HG03064 (cell line): ENCODE measurements around the gene TOX2.

ENCODE experiments used
- ATAC-seq: cut with Tn5 transposase; IDR thresholded peaks from one replicate; pipeline ENCODE4 v1.9.1; 2021; ENCODE audit warnings: low read depth; ENCODE audit not compliant: unreplicated experiment

Gene TOX2

DNA sequence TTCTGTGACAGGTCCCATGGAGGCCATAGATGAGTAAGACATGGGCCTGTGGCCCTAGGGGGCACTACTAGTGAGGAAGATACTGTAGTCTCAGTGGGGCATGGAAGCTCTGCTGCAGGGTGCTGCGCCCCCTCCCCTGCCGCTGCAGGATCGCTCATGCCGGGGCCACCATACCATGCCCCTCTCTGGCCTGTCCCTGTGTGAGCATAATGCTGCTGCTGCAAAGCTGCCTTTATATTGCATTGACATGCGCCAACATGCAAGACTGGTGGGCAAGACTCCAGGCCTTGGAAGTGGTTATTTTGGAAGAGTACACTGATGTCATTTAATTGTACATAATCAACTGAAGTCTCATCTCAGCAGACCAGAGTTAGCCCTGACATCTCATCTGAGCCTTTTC, 60.0 kb downstream of the TOX2 start:
- ATAC-seq: no peak

GRCh38 chr20:43975096-43975768, 60.6 kb downstream of the TOX2 start:
- no peak for ATAC-seq

GRCh38 chr20:43976547-43976946, 61.9 kb downstream of the TOX2 start:
- no peak for ATAC-seq

DNA sequence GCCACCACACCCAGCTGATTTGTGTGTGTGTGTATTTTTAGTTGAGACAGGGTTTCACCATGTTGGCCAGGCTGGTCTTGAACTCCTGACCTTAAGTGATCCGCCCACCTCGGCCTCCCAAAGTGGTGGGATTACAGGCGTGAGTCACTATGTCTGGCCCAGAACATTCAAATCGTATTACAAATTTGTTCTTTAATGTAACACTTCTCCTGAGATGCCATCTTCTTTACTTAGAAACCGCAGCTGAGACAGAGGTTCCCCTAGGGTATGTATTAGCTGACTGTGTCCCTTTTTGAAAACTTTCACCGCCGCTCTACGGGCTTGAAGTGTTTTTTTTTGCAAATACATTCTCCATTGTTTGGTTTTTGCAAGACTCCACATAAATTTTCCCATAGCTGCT, 62.6 kb downstream of the TOX2 start:
- ATAC-seq: no peak

DNA sequence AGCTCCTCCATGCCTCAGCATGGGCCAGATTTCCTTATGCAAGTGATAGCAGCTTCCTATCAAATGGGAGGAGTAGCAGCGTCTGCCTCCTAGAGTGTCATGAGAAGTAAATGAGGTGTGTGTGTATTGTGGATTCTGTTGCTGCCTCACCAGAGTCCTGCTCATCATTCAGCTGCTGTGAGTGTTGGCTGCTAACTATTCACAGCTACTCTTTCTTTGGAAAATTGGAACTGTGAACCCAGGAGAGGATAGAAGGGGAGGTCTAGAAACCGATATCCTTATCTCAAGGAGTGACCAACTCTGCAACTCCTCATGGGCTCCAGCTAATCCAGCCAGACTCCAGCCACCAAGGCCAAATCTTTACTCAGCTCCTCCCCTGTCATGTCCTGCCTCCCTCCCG, 63.3 kb downstream of the TOX2 start:
- no peak for ATAC-seq

DNA sequence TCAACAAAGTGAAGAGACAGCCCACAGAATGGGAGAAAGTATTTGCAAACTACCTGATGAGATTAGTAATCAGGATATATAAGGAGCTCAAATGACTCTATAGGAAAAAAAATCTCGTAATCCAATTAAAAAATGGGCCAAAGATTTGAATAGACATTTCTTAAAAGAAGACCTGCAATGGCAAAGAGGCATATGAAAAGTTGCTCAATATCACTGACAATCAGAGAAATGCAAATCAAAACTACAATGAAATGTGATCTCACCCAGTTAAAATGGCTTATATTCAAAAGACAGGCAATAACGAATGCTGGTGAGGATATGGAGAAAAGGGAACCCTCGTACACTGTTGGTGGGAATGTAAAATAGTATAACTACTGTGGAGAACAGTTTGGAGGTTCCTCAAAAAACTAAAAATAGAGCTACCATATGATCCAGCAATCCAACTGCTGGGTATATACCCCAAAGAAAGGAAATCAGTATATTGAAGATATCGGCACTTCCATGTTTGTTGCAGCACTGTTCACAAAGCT, 65.0 kb downstream of the TOX2 start:
- no peak for ATAC-seq

- no peak for ATAC-seq
These were observed 66.9 kb downstream of the TOX2 start for GRCh38 chr20:43981540-43981939.

GRCh38 chr20:43982016-43982415, 67.4 kb downstream of the TOX2 start:
- ATAC-seq: no peak

- no peak for ATAC-seq
These were observed 68.2 kb downstream of the TOX2 start for GRCh38 chr20:43982886-43983285.

GRCh38 chr20:43983359-43983758, 68.7 kb downstream of the TOX2 start:
- ATAC-seq: no peak

- ATAC-seq: no peak
These were observed 69.3 kb downstream of the TOX2 start for GRCh38 chr20:43983904-43984361.

DNA sequence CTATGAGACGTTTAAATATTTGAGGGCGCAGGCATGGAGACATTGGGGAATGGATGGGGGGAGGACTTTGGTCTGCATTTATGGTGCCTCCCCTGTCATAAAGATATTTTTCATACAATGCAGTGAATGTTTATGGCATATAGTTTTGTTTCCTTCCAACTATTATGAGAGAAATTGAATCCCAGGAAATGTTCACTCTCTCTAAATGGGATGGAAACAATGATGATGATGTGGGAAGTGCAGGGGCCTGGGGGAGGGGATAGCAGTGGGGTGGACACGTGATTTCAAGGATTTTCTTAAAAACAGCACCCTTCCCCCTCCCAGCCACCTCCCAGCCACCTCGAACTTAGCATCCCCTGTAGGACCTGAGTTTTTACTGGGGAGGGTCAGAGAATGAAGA, 69.9 kb downstream of the TOX2 start:
- ATAC-seq: no peak

- no peak for ATAC-seq
These were observed 70.5 kb downstream of the TOX2 start for GRCh38 chr20:43985121-43985520.

GRCh38 chr20:43985608-43986316, 71.1 kb downstream of the TOX2 start:
- ATAC-seq: no peak

GRCh38 chr20:43987018-43987417, 72.4 kb downstream of the TOX2 start:
- no peak for ATAC-seq

GRCh38 chr20:43987531-43987930, 72.9 kb downstream of the TOX2 start:
- no peak for ATAC-seq

GRCh38 chr20:43988451-43988850, 73.8 kb downstream of the TOX2 start:
- no peak for ATAC-seq

- ATAC-seq: no peak
These were observed 74.2 kb downstream of the TOX2 start for GRCh38 chr20:43988867-43989266.

DNA sequence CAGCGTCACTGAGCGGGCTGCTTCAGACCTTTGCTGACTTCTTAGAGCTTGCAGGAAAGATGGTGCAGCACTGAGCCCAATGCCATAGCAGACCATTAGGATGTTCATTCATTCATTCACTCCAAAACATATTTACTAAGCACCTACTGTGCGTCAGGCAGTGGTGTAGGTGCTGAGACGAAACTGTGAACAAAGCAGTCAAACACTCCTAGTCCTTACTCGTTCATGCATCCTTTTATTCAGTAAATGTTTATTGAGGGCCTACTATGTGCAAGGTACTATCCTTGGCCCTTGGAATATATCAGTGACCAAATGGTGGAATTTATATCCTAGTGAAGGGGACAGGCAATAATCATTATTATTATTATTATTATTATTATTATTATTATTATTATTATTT, 76.6 kb downstream of the TOX2 start:
- no peak for ATAC-seq

- no peak for ATAC-seq
These were observed 77.3 kb downstream of the TOX2 start for GRCh38 chr20:43991982-43992381.

- no peak for ATAC-seq
These were observed 78.2 kb downstream of the TOX2 start for GRCh38 chr20:43992885-43993284.

- no peak for ATAC-seq
These were observed 78.9 kb downstream of the TOX2 start for GRCh38 chr20:43993560-43993959.
